T-helper 1 cell treated with Interleukin-12 subunit alpha and Interleukin-12 subunit beta and Interleukin-4 antibody, amounts not matched to agents 30 ng/mL and 1 ng/mL, for 36 hours (primary cell): ENCODE measurements around the gene BRD2. TPM values are rescaled to one million over a fixed set of nuclear protein-coding genes. Genes with fewer than 3 reads are reported as not detected.

Experiments
- intact Hi-C: fragments of 100-400 bp; cut with micrococcal nuclease; formaldehyde crosslinking; loops from one replicate; pipeline ENCODE4 v1.15.1; 2024
- total RNA-seq: library from RNA; stranded (reverse); gene quantifications from 2 replicates; pipeline ENCODE4 v1.2.3, GENCODE V29; 2022

The BRD2 gene
- total RNA-seq, 1 donor from 2014 or later, result 313 TPM

GRCh38 chr6:33018904-33019303 is 50.5 kb downstream of the BRD2 start:
- intact Hi-C loops, result loop anchor here (1.0 kb wide), 1 partner anchor 56 kb away; the partner anchor contains the start of gene HLA-DPB1

- intact Hi-C loops, result loop anchor here (1.0 kb wide), 1 partner anchor 56 kb away; the partner anchor contains the start of gene HLA-DPB1
Observed at GRCh38 chr6:33019372-33019771, 51.0 kb downstream of the BRD2 start.

GRCh38 chr6:33021917-33022316 is 53.5 kb downstream of the BRD2 start:
- intact Hi-C loops, result no loop called here

- intact Hi-C loops, result no loop called here
Observed at GRCh38 chr6:33023536-33023935, 55.1 kb downstream of the BRD2 start.

- intact Hi-C loops, result no loop called here
Observed at GRCh38 chr6:33024521-33024920, 56.1 kb downstream of the BRD2 start.

GRCh38 chr6:33028220-33028849 is 59.9 kb downstream of the BRD2 start:
- intact Hi-C loops, result loop anchor here (1.0 to 2.0 kb wide), 3 partner anchors 8 to 44 kb away; partner anchors contain the start of gene HLA-DPA1

GRCh38 chr6:33029328-33030184 is 61.2 kb downstream of the BRD2 start:
- intact Hi-C loops, result loop anchor here (2.0 kb wide), 2 partner anchors 15 to 43 kb away; partner anchors contain the start of gene HLA-DPA1

- intact Hi-C loops, result no loop called here
Observed at GRCh38 chr6:33030245-33030644, 61.9 kb downstream of the BRD2 start.

Other genes with a start within 250 kb of the BRD2 start
- gene HLA-DQA2, start 227.2 kb upstream of the BRD2 start, total RNA-seq, result 13.2 and 14.4 TPM in 2 replicates
- 7.1 and 7.7 TPM in 2 replicates for gene HLA-DQB2, start 205.1 kb upstream of the BRD2 start, total RNA-seq
- gene HLA-DOB, start 151.6 kb upstream of the BRD2 start, total RNA-seq, result 7.3 and 8.1 TPM in 2 replicates
- gene TAP2, start 129.9 kb upstream of the BRD2 start, total RNA-seq, result 245 and 250 TPM in 2 replicates
- gene PSMB8, start 124.5 kb upstream of the BRD2 start, total RNA-seq, result 408 and 410 TPM in 2 replicates
- gene TAP1, start 114.9 kb upstream of the BRD2 start, total RNA-seq, result 506 and 509 TPM in 2 replicates
- 423 and 424 TPM in 2 replicates for gene PSMB9, start 114.4 kb upstream of the BRD2 start, total RNA-seq
- 15.9 and 19.2 TPM in 2 replicates for gene HLA-DMB, start 27.6 kb upstream of the BRD2 start, total RNA-seq
- 49.5 and 58.5 TPM in 2 replicates for gene HLA-DMA, start 15.5 kb upstream of the BRD2 start, total RNA-seq
- gene HLA-DOA, start 41.0 kb downstream of the BRD2 start, total RNA-seq, result 5.8 and 8.4 TPM in 2 replicates
- gene HLA-DPA1, start 105.1 kb downstream of the BRD2 start, total RNA-seq, result 201 and 213 TPM in 2 replicates
- 93.9 and 99.1 TPM in 2 replicates for gene HLA-DPB1, start 107.4 kb downstream of the BRD2 start, total RNA-seq
- 0.42 and 0.61 TPM in 2 replicates for gene COL11A2, start 223.9 kb downstream of the BRD2 start, total RNA-seq
- gene RXRB, start 232.1 kb downstream of the BRD2 start, total RNA-seq, result 44.1 and 47.2 TPM in 2 replicates
- 60.7 and 62.1 TPM in 2 replicates for gene SLC39A7, start 232.3 kb downstream of the BRD2 start, total RNA-seq
- 6.9 TPM in 2 replicates for gene HSD17B8, start 236.1 kb downstream of the BRD2 start, total RNA-seq
- gene RING1, start 239.9 kb downstream of the BRD2 start, total RNA-seq, result 44.0 and 46.0 TPM in 2 replicates